ENCODE results near the gene ARHGEF3.

The ARHGEF3 gene

DNA sequence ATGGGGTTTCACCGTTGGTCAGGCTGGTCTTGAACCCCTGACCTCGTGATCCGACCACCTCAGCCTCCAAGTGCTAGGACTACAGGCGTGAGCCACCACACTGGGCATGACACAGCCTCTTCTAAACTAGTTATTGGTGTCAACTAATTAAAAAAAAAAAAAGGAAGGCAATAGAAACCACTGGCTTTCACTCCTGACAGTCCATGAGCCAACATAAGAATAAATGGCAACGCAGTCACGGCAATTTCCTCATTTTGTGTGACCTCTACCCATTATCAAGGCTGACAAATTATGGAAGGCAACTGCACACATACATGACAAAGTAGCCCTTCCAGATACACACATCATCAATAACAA lies 5.9 kb downstream of the ARHGEF3 start:
- DNase-seq (ENCODE audit: low read depth in 2 of 2) = no peak

DNA sequence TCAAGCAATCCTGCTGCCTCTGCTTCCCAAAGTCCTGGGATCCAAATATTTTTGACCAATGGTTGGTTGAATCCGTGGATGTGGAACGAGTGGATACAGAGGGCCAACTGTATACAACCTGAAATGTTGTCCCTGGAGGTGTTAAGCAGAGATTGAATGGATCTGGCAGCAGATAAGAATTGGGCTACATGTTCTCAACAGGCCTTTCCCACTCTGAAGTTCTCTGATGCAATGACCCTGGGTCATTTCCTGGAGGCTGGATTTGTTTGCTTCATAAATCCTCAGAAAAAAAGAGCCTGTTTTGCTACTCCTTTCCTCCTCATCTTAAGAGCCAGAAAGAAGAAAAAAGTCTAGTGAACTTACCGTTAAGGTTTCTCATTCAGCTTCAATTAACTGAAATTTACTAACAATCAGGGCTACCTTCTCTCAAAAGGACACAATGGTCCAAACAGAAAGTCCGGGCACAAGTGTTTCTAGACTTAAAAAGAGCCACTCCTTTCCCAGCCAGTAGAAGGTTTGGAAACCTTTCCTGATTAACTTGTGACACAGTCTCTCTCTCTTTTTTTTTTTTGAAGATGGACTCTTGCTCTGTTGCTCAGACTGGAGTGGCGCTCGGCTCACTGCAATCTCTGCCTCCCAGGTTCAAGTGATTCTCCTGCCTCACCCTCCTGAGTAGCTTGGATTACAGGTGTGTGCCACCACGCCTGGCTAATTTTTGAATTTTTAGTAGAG lies 6.5 kb downstream of the ARHGEF3 start:
- no peak for DNase-seq (ENCODE audit: low read depth in 2 of 2)

DNA sequence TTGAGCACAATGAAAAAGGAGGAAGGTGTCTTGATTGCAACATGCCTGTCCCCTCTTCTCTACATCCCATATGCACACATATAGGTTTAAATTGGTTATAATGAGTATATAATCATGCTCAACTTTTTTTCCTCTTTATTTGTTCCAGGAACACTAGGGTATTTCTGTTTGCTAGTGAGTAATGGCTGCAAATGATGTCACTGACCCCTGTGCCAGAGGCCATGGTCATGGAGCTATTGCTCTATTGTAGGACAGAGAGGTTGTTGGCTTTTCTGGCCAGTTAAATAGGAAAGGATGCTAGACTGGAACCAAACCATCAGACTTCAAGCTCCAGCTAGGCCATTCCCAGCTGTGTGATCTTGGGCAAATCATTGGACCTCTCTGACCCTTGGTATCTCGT lies 9.6 kb downstream of the ARHGEF3 start:
- no peak for DNase-seq (ENCODE audit: low read depth in 2 of 2)

DNA sequence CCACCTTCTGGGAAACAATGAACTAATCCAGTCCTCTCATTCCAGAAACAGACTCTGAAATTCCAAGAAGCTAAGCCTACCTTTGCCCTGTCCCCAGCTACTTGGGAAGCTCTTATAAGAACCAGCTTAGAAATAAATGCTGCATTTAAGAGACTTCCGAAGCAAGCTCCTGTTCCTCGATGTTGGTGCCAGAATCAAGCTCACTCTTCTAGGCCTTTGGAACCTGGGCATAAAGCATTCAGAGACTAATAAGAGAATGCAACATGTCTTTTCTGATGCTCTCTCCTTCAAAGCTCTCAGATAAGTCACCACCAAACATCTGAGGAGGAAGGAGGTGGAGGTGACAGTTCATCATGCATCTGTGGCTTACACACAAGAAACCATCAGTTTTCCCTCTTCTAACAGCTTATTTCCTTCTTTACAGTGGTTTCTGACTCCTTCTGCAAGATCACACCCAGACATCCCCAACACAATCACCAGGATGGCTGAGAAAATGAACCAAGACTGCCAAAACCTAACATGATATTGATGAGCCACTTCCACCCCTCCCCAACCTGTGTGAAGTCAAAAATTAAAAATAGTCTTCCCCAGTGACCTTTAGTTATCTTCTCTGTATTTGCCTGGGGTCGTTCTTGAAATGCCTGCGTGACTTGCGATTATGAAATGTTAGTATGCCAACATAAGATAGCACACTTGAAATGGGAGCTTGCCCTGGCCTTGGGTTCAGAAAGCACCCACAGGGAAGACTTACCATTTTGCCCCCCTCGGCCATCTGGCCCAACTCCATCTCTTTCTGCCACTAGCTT lies 11.5 kb downstream of the ARHGEF3 start:
- DNase-seq (ENCODE audit: low read depth in 2 of 2) = no peak

DNA sequence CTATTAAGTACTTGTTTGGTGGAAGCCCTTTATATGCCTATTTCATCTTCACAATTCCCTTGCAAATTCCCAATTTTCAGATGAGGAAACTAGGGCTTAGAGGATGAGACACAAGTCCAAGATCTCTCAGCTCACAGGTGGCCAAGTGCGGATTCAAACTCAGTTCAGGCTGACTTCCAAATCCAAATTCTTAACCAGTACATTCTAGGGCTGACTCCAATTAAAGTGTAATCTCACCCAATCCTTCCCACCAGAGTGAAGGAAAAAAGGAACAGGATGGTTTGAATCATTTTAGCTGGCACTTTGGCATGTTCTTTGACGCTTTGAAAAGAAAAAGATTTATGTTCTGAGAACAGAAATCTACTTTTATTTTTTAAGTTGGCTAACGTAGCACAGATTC lies 12.7 kb downstream of the ARHGEF3 start:
- DNase-seq (ENCODE audit: low read depth in 2 of 2) = no peak

DNA sequence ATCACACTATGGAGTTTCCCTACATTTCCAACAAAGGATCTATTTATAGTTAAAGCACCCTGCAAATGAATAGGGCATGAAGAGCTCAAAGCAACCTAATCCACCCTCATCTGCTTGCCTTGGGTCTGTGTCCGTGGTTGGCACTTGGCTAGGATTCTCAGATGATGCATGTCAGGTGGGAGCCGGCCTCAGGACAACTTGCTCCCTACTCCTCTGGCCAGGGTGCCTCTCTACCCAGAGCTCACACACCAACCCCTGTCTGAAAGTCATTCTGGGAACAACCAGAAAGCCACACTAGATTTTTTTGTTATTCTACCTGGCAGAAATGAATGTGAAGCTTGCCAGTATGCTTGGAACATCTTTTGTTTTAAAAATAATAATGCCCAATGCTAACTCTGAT lies 13.2 kb downstream of the ARHGEF3 start:
- no peak for DNase-seq (ENCODE audit: low read depth in 2 of 2)

DNA sequence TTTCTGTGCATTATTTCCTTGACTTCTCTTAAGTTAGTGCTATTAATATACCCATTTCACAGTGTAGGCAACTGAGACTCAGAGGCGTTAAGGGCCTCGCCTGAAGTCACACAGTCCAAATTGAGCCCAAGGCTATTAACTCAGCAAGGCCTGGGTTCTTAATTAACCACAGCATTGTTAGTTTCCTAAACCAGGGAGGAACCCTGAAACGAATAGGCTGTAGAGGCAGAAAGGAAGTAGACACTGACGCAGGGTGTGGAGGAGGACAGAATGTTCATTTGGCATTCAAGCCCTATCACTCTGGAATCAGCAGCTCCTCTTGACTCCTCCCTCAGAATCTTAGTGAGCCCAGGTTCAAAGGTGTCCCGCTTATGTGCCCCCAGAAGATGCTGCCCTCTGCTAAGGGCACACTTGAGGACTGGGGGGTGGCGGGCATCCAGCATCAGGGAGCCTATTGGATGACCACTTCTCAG lies 13.9 kb downstream of the ARHGEF3 start:
- no peak for DNase-seq (ENCODE audit: low read depth in 2 of 2)

DNA sequence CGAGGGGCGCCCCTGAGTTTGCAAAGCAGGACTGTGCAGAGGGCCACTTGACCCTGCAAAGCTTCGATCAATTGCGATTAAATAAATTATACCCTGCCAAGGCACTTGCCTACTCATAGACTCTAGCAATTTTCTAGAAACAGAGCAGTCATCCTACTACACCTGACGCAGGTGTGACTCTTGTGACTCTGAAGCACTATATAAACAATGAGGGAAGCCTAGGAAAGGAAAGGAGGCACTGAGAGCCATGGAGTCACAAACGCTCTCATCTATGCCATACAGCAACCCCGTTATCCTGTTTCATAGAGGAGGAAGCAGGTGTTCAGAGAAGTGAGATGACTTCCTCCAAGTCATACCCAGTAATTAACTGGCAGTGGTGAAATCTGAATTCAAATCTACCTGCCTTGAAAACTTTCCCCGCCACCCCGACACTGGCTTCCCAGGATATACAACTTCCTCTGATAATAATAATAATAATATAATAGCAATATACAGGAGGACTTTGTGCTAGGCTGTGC lies 14.4 kb downstream of the ARHGEF3 start:
- no peak for DNase-seq (ENCODE audit: low read depth in 2 of 2)

DNA sequence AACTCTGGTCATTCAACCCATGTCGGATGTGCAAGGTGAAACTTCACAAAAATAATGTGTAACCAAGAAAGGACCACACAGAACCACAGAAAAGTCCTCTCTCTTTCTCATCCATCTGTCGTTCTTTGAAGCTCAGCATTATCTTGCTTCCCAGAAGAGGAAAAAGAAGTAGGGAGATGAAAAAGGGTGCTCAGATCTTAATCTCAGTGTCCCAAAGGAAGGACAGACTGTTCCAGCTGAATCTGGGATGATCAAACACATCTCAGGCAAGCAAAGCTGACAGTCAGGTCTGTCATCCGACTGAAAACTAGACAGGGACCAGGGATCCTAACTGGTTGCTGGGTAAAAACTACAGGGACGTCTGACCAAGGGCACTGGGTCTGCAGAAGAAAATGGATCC lies 16.2 kb downstream of the ARHGEF3 start:
- no peak for DNase-seq (ENCODE audit: low read depth in 2 of 2)

DNA sequence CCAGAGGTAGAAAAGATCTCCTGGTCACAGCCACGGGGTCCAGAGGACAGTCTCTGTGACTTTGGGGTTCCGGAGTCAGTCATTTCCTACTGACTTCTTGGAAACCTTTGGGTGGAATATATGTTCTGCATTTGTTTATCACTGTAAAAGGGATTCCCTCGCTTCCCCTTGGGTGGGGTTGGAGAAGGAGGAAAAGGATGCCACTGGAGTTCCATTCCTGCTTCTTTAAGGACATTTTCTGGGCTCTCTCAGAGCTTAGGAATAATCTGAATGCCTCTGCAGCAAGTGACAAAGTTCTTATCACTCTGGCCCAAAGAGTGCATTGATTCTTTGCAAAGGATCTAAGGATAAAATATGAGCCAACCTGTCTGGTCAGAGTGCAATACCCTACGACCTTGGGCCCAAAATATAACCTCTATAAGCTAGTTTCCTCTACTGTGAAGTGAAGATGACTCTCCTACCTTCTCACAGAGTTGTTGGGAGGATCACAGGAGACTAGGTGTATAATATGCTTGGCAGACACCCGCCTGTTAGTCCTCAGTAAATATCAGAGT lies 17.2 kb downstream of the ARHGEF3 start:
- no peak for DNase-seq (ENCODE audit: low read depth in 2 of 2)

DNA sequence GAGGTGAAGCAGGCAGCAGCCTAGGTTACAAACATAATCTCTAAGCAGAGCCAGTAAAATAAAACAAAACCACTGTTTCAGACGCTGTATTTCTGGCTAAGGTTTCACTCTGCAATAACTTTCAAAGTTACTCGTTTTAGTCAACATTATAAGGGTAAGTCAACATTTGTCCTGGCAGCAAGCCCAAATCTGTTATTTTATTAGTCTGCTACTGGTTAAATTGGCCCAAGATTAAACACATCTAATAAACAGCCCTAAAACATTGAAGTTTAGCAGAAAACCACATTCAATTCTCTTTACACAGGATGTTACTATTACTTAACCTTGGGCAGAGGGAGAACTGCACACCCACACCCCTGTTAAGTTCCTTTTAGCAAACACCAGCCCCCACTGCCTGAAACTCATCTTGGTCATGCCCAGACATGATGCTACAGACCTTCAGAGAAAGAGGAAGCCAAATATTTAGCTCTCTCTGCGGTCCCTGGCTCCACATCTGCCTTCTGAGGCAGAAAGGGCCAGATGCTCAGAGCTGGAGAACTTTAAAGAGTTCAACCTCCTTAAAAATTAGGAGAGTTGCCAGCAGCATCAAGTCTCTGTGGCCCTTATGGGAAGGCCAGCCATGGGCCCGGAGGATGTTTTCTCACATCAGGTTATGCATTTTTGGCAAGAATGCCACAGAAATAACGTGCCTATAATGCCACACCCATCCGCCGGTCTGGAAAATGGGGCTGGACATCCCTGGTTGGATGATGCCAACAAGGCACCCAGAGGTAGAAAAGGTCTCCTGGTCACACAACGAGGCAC lies 17.9 kb downstream of the ARHGEF3 start:
- DNase-seq (ENCODE audit: low read depth in 2 of 2) = peak; percentile 37 to 39

DNA sequence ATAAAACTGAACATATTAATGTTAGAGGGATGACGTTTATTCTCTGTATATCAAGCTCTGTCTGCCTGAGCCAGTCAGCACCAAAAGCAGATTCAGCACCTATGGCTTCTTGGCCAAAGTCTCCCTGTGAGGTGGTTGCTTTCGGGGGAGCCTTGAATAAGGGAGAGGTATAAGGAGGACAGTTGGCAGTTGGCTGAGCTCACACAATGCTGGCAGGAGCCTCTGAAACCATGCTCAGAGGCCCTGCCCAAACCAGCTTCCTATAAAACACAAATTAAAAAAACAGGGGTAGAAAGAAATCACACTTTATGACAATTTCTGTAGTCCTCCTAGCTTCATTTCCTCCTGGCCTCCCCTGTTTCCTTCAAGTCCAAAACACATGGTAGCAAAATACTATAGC lies 18.8 kb downstream of the ARHGEF3 start:
- DNase-seq (ENCODE audit: low read depth in 2 of 2) = no peak

DNA sequence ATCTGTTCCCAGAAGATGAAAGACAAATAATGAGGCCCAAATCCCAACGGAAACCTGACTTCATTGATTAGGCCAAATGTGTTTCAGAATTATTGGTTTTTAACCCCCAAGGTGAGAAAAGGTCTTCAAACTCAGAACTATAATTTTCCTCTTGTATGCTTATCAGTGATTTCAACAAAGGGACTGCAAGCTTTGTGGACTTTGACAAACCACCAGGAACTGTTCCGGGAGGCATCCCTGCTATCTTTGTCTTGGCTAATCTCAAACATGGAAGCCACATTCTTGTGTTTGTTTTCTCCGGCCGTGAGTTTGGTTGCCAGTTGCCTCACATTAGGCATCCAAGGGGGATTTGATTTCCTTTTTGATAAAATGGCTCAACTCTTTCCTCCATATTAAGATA lies 19.5 kb downstream of the ARHGEF3 start:
- DNase-seq (ENCODE audit: low read depth in 2 of 2) = no peak

DNA sequence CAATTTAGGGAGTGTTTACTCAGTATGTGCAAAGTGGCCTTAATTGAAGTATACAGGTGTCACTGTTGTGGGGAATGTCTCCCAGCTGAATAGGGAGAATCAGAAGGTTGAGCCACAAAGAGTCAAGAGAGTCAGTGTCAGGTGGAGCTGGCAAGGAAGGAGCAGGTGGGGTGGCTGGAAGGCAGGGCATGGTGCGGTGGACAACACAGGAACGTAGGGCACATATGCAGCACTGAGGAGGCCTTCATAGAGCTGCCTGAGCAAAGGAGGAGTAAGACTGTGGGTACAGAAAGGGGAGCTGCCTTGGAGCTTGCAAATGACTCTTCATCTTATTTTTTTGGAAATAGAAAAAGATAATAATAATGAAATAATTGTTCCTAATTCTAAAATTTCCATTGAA lies 20.0 kb downstream of the ARHGEF3 start:
- no peak for DNase-seq (ENCODE audit: low read depth in 2 of 2)

DNA sequence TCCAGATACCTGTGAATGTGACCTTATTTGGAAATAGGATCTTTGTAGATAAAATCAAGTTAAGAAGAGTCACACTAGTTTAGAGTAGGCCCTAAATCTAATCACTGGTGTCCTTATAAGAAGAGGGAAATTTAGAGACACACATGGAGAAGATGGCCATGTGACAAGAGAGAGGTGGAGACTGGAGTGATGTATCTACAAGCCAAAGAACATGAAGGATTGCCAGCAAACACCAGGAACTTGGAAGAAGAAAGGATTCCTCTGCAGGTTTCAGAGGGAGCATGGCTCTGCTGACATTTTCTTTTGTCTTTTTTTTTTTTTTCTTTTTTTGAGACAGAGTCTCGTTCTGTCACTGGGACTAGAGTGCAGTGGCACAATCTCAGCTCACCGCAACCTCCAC lies 20.8 kb downstream of the ARHGEF3 start:
- no peak for DNase-seq (ENCODE audit: low read depth in 2 of 2)

DNA sequence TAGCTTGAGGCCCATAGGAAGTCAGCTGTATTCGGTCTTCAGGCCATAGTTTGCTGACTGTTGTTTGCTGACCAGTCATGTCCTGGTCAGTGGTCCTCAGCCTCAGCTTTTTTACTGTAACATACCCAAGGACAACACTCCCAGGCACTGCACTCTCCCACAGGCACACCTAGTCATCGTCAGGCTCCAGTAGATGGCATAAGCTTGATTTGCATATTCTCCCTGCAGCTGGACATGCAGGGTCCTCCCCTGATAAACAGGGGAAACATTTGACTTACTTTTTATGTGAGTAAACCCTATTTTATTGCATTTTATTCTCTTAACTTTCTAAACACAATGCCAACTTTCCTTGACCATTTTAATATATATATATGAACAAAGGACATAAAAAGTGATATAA lies 22.9 kb downstream of the ARHGEF3 start:
- DNase-seq (ENCODE audit: low read depth in 2 of 2) = no peak

DNA sequence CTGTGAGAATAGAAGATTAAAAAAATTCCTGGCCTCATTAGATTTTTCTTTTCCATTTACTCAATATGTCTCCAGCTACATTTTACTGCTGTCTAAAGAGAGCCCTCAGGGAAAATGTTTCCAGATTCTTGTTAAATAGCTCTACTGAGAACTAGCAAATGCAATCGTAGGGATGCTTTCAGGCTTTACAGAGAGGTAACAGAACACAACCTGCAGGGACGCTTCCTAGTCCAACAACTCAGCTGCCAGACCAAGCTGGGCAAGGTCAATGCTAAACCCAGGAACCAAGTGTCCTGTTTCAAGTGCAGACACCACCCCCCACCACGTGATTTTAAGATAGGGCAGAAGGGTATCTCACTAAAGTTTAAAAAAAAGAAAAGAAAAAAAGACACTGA lies 25.2 kb downstream of the ARHGEF3 start:
- DNase-seq (ENCODE audit: low read depth in 2 of 2) = no peak

DNA sequence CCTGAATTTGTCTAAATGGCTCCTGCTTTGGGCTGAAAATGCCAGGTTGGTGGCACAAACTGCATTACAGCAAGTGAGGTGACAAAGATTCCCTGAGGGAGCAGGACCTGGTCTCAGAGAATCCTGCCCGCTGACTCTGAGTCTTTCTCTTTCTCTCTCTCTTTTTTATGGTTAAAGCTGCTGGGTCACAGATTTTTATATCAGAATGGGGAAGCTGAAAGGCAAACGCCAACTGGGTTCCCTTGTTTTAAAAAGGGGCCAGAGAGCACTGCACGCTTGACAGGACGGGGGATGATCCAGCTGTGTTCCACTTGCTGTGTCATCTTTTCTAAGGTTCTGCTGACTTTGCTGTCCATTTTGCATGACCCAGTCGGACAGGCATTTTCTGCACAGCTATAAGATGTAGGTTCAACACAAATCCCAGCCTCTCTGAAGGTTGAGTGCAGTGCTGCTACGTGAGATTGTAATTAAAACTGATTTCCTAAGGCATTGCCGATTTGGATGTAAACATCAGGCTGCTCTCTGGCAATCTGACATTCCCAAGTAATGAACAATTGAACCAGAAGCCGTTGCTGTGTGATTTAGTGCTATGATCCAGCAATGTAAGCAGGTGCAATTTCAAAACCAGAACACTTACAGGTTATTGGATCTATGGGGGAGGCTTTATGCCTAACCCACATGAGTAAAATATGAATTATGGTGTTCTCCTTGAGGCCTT lies 25.8 kb downstream of the ARHGEF3 start:
- no peak for DNase-seq (ENCODE audit: low read depth in 2 of 2)

DNA sequence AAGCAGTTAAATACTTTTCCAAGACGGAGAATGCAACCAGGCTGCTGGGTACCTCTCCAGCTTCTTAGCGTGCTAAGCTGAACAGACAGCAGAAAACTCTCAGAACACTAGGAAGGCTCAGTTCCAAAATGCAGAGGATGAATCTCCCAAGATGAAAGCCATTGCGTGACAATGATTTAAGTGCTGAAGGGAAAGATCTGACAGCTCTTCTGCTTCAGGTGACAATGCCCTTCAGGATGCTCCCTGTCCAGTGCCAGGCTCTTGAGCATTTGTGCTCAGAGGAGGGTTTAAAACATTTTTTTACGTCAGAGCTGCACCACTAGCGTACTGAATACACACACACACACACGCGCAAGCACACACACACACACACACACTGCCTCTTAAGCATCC lies 26.3 kb downstream of the ARHGEF3 start:
- DNase-seq (ENCODE audit: low read depth in 2 of 2) = no peak

DNA sequence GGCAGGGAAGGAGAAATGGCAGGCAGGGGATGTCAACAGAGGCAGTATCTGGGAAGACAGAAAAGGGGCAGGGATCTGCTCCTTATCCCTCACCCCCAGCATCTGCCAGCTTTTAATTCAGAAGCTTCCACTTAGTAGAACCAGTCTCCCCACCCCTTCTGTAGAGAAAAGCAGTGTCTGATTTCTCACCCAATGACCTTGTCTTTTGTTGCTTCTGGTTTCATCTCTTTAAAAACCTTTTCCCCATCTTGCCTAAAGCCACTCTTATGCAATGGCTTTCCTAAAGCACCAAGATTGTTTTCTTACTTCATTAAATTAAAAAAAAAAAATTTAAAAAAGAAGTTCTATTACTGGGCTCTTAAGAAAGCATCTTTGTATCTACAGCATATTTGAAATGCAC lies 27.8 kb downstream of the ARHGEF3 start:
- no peak for DNase-seq (ENCODE audit: low read depth in 2 of 2)

Measured in stimulated activated CD8-positive, alpha-beta memory T cell treated with anti-CD3 and anti-CD28 coated beads, Interleukin-2, amount 100 ng/mL, for 48 hours (primary cell).